ENCODE measurements around the gene CCDC68. TPM values are rescaled to one million over a fixed set of nuclear protein-coding genes. Genes with fewer than 3 reads are reported as not detected.

CCDC68 gene
- total RNA-seq, 1 experiment from 2014 or later = 6.9 TPM

- Histone ChIP-seq H3K4me3 (ENCODE audit: low read depth, low read length) (no peak overlapping the region), H3K27me3 (replicated peaks; ENCODE audit: control insufficient read depth, insufficient read depth, low read length) (no peaks in the 10 kb centered on the region), H3K9me3 (no peaks in the 10 kb centered on the region), H3K4me1 (no peaks in the 10 kb centered on the region), H3K36me3 (ENCODE audit: control insufficient read depth, insufficient read depth, low read length) (no peaks in the 10 kb centered on the region)
- intact Hi-C loops (cut with micrococcal nuclease; ENCODE audit: unreplicated experiment) = no loop called here
- Mint-ChIP-seq H3K4me1 (ENCODE audit: low read depth, unreplicated experiment) (no peaks in the 10 kb centered on the region), H3K27ac (ENCODE audit: unreplicated experiment) (no peak overlapping the region), H3K27me3 (ENCODE audit: insufficient read depth, unreplicated experiment) (no peaks in the 10 kb centered on the region), H3K36me3 (ENCODE audit: insufficient read depth, unreplicated experiment) (no peaks in the 10 kb centered on the region), H3K9me3 (ENCODE audit: unreplicated experiment) (peaks cover 11% of the 10 kb centered on the region), H3K4me3 (ENCODE audit: unreplicated experiment) (no peak overlapping the region)
- ChIA-PET CTCF (no interaction called here), POLR2A (no interaction called here)
- TF ChIP-seq CTCF (IDR thresholded peaks at IDR 0.05; ENCODE audit: insufficient read depth in 1 of 2, low read depth in 1 of 2, low read length in 1 of 2, severe bottlenecking in 1 of 2, unreplicated experiment in 1 of 2) = no peak
- no peak for DNase-seq
- no TSS peak for BruUV-seq (replicated peaks)
These were observed 79.6 kb downstream of the CCDC68 start for GRCh38 chr18:54879691-54880090.

GRCh38 chr18:54878659-54879358 lies 80.5 kb downstream of the CCDC68 start:
- Mint-ChIP-seq H3K36me3 (ENCODE audit: insufficient read depth, unreplicated experiment) (no peaks in the 10 kb centered on the region), H3K9me3 (ENCODE audit: unreplicated experiment) (peaks cover 11% of the 10 kb centered on the region)
- BruUV-seq (replicated peaks) = no TSS peak

GRCh38 chr18:54878159-54878622 lies 81.1 kb downstream of the CCDC68 start:
- no peaks in the 10 kb centered on the region for H3K27me3 ChIP-seq (replicated peaks; ENCODE audit: control insufficient read depth, insufficient read depth, low read length)
- H3K4me3 ChIP-seq (ENCODE audit: low read depth, low read length) = no peak overlapping the region
- Mint-ChIP-seq H3K27ac (ENCODE audit: unreplicated experiment) (no peak overlapping the region), H3K36me3 (ENCODE audit: insufficient read depth, unreplicated experiment) (no peaks in the 10 kb centered on the region), H3K4me3 (ENCODE audit: unreplicated experiment) (no peak overlapping the region), H3K9me3 (ENCODE audit: unreplicated experiment) (peaks cover 10% of the 10 kb centered on the region), H3K4me1 (ENCODE audit: low read depth, unreplicated experiment) (no peaks in the 10 kb centered on the region), H3K27me3 (ENCODE audit: insufficient read depth, unreplicated experiment) (no peaks in the 10 kb centered on the region)
- CTCF ChIA-PET = no interaction called here
- no peaks in the 10 kb centered on the region for H3K9me3 ChIP-seq
- no TSS peak for BruUV-seq (replicated peaks)
- DNase-seq = no peak
- no peaks in the 10 kb centered on the region for H3K4me1 ChIP-seq
- H3K36me3 ChIP-seq (ENCODE audit: control insufficient read depth, insufficient read depth, low read length) = no peaks in the 10 kb centered on the region
- POLR2A ChIA-PET = no interaction called here
- intact Hi-C loops (cut with micrococcal nuclease; ENCODE audit: unreplicated experiment) = no loop called here
- TF ChIP-seq CTCF (IDR thresholded peaks at IDR 0.05; ENCODE audit: insufficient read depth in 1 of 2, low read depth in 1 of 2, low read length in 1 of 2, severe bottlenecking in 1 of 2, unreplicated experiment in 1 of 2) = no peak

More at GRCh38 chr18:54878659-54879358, 80.5 kb downstream of the CCDC68 start:
- CTCF ChIA-PET = no interaction called here
- H3K36me3 ChIP-seq (ENCODE audit: control insufficient read depth, insufficient read depth, low read length) = no peaks in the 10 kb centered on the region
- Mint-ChIP-seq H3K27me3 (ENCODE audit: insufficient read depth, unreplicated experiment) (no peaks in the 10 kb centered on the region), H3K4me1 (ENCODE audit: low read depth, unreplicated experiment) (no peaks in the 10 kb centered on the region), H3K4me3 (ENCODE audit: unreplicated experiment) (no peak overlapping the region), H3K27ac (ENCODE audit: unreplicated experiment) (no peak overlapping the region)
- H3K27me3 ChIP-seq (replicated peaks; ENCODE audit: control insufficient read depth, insufficient read depth, low read length) = no peaks in the 10 kb centered on the region
- POLR2A ChIA-PET = no interaction called here
- intact Hi-C loops (cut with micrococcal nuclease; ENCODE audit: unreplicated experiment) = no loop called here
- H3K4me3 ChIP-seq (ENCODE audit: low read depth, low read length) = no peak overlapping the region
- no peaks in the 10 kb centered on the region for H3K9me3 ChIP-seq
- H3K4me1 ChIP-seq = no peaks in the 10 kb centered on the region
- DNase-seq = no peak
- no peak for TF ChIP-seq CTCF (IDR thresholded peaks at IDR 0.05; ENCODE audit: insufficient read depth in 1 of 2, low read depth in 1 of 2, low read length in 1 of 2, severe bottlenecking in 1 of 2, unreplicated experiment in 1 of 2)

Measured in Caco-2 (cell line).